Vagina (tissue), 2 donors: ENCODE results near the gene CYP11A1. TPM values are rescaled to one million over a fixed set of nuclear protein-coding genes. Genes with fewer than 3 reads are reported as not detected.

Experiments used
- DNase-seq, 2 donors: peaks; one replicate each; pipeline ENCODE4 v3.0.0-alpha.2; 2017; ENCODE audit errors: extremely low spot score in 2 of 2
- H3K27ac ChIP-seq: fragments of 200-600 bp; sonication (generic); one replicate; pipeline ENCODE4 v1.5.1; 2019
- H3K27me3 ChIP-seq: fragments of 200-600 bp; sonication (generic); one replicate; pipeline ENCODE4 v1.5.1; 2019
- H3K36me3 ChIP-seq, 2 donors: fragments of 200-600 bp; sonication (generic); one replicate each; pipeline ENCODE4 v1.5.1; 2017 to 2019
- H3K4me1 ChIP-seq: fragments of 200-600 bp; sonication (generic); one replicate; pipeline ENCODE4 v1.5.1; 2019
- H3K4me3 ChIP-seq, 2 donors: fragments of 200-600 bp; sonication (generic); 1 replicate in 1 of 2; 2 replicates in 1 of 2; pipeline ENCODE4 v1.5.1; 2016 to 2019
- H3K9me3 ChIP-seq: fragments of 200-600 bp; sonication (generic); one replicate; pipeline ENCODE4 v1.5.1; 2019
- POLR2A ChIP-seq, 2 donors: fragments of 450-650 bp; IDR thresholded peaks; one replicate each; pipeline ENCODE4 v1.6.1; 2017; ENCODE audit warnings: antibody characterized with exemption in 2 of 2, mild to moderate bottlenecking in 2 of 2, moderate library complexity in 2 of 2
- POLR2AphosphoS5 ChIP-seq, 2 donors: sonication (generic); formaldehyde crosslinking; IDR thresholded peaks; one replicate each; pipeline ENCODE4 v1.9.0; 2017; ENCODE audit warnings: antibody characterized with exemption in 2 of 2, mild to moderate bottlenecking in 2 of 2, low read depth in 1 of 2; ENCODE audit not compliant: insufficient read depth in 1 of 2
- intact Hi-C: fragments of 100-400 bp; cut with DNase I; formaldehyde crosslinking; loops from one replicate; pipeline ENCODE4 v1.15.1; 2023
- total RNA-seq: library from RNA; depleted of rRNA; stranded (reverse); fragments of >200 nt; gene quantifications from one replicate; pipeline ENCODE4 v1.2.3, GENCODE V29; 2016
- TF ChIP-seq, protein P1 (sequence below), 3 experiments: fragments of 450-650 bp in 2 of 3; fragments of 200-600 bp in 1 of 3; sonication (generic) in 1 of 3; IDR thresholded peaks; one replicate each; pipeline ENCODE4 v1.5.1; 2017 to 2019; ENCODE audit warnings: antibody characterized with exemption in 3 of 3, mild to moderate bottlenecking in 2 of 3, moderate library complexity in 2 of 3

The CYP11A1 gene
- total RNA-seq, 1 donor from 2014 or later = 8.8 TPM

GRCh38 chr15:74409225-74409624 lies 41.8 kb upstream of the CYP11A1 start:
- TF ChIP-seq, protein P1, sequence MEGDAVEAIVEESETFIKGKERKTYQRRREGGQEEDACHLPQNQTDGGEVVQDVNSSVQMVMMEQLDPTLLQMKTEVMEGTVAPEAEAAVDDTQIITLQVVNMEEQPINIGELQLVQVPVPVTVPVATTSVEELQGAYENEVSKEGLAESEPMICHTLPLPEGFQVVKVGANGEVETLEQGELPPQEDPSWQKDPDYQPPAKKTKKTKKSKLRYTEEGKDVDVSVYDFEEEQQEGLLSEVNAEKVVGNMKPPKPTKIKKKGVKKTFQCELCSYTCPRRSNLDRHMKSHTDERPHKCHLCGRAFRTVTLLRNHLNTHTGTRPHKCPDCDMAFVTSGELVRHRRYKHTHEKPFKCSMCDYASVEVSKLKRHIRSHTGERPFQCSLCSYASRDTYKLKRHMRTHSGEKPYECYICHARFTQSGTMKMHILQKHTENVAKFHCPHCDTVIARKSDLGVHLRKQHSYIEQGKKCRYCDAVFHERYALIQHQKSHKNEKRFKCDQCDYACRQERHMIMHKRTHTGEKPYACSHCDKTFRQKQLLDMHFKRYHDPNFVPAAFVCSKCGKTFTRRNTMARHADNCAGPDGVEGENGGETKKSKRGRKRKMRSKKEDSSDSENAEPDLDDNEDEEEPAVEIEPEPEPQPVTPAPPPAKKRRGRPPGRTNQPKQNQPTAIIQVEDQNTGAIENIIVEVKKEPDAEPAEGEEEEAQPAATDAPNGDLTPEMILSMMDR (IDR thresholded peaks at IDR 0.05) = no peak
- no peak for TF ChIP-seq POLR2A (IDR thresholded peaks at IDR 0.05)
- no peak for TF ChIP-seq POLR2AphosphoS5 (IDR thresholded peaks at IDR 0.05; ENCODE audit: insufficient read depth in 1 of 2, low read depth in 1 of 2)
- no peaks in the 10 kb centered on the region for H3K36me3 ChIP-seq

DNA sequence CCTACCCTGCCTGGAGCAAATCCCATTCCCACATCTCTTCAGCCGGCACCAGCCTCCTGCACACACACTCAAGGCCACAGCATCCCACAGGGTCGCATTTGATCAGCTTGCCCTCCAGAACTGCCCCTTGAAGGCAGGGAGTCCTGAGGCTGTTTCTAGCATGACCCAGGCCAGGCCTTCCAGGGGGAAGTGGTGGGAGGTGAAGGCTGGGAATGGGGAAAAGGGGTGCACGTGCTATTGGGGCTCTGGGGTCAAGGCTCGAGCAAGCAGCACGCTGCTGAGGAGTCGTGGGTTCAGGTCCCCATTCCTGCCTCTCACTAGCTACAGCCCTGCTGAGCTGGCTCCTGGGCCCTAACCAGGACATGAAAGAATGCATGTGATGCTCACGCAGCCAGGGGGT lies 41.4 kb upstream of the CYP11A1 start:
- Histone ChIP-seq H3K27me3 (no peaks in the 10 kb centered on the region), H3K9me3 (no peaks in the 10 kb centered on the region), H3K27ac (no peak overlapping the region), H3K4me3 (no peak overlapping the region), H3K36me3 (no peaks in the 10 kb centered on the region), H3K4me1 (no peaks in the 10 kb centered on the region)
- DNase-seq = no peak
- no peak for TF ChIP-seq POLR2AphosphoS5 (IDR thresholded peaks at IDR 0.05; ENCODE audit: insufficient read depth in 1 of 2, low read depth in 1 of 2)
- TF ChIP-seq POLR2A (IDR thresholded peaks at IDR 0.05) = no peak
- TF ChIP-seq, protein P1 (IDR thresholded peaks at IDR 0.05) = no peak
- intact Hi-C loops = no loop called here

More at GRCh38 chr15:74409225-74409624, 41.8 kb upstream of the CYP11A1 start:
- no peak overlapping the region for H3K27ac ChIP-seq
- intact Hi-C loops = no loop called here
- no peaks in the 10 kb centered on the region for H3K4me1 ChIP-seq
- no peaks in the 10 kb centered on the region for H3K9me3 ChIP-seq
- DNase-seq = no peak
- no peak overlapping the region for H3K4me3 ChIP-seq
- no peaks in the 10 kb centered on the region for H3K27me3 ChIP-seq

DNA sequence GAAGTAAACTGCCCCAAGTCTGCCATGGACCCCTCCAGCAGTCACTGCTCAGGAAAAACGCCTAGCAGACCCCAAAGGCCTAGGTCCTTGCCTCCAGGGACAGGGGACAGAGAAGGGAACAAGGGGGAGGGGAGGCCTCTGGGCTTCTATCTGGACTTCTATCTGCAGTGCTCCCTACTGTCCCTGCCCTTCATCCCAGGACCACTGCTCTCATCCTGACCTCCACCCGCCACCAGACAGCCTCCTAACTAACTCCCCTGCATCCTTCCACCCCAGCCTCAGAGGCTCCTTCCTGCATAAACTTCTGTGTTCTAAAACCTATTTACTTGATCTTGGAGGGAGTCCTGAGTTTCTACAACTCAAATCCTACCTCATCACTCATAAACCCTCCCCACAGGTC lies 40.9 kb upstream of the CYP11A1 start:
- no peaks in the 10 kb centered on the region for H3K36me3 ChIP-seq
- no peak overlapping the region for H3K4me3 ChIP-seq
- H3K9me3 ChIP-seq = no peaks in the 10 kb centered on the region
- intact Hi-C loops = no loop called here
- no peak overlapping the region for H3K27ac ChIP-seq
- H3K4me1 ChIP-seq = no peaks in the 10 kb centered on the region
- no peaks in the 10 kb centered on the region for H3K27me3 ChIP-seq
- DNase-seq = no peak
- TF ChIP-seq, protein P1 (IDR thresholded peaks at IDR 0.05) = no peak
- TF ChIP-seq POLR2AphosphoS5 (IDR thresholded peaks at IDR 0.05; ENCODE audit: insufficient read depth in 1 of 2, low read depth in 1 of 2) (no peak), POLR2A (IDR thresholded peaks at IDR 0.05) (no peak)

DNA sequence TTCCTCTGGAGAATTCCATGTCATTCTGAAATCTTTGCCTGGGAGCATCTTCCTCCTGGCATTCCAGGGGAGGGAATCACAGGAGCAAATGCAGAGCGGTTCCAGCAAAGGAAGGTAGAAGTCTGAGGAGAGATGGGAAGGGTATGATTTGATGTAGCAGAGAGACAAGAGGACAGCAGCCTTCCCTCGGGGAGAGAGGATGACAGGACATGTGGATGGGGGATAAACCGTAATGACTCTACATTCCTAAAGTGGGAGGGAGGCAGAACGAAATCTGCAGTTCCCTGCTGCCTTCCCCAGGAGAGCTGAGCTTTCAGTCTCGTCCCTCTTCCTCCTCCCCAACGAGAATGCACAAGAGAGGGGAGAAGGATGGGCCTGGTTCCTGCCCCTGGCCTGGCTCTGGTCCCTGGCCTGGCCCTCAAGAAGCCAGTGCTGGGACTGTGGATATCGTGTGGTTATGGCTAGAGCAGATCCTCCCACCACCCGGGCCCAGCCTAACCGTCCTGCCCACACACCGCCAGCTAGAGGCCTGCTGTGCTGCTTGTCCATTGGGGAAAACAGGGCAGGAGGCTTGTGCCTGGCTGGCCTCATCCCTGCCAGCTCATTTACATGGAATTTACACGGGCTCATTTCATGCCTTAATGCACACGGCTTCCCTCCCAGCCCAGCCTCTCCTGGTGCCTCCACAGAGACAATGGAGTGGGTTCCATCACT lies 39.7 kb upstream of the CYP11A1 start:
- Histone ChIP-seq H3K9me3 (no peaks in the 10 kb centered on the region), H3K36me3 (no peaks in the 10 kb centered on the region), H3K27ac (no peak overlapping the region), H3K4me3 (no peak overlapping the region), H3K4me1 (no peaks in the 10 kb centered on the region), H3K27me3 (no peaks in the 10 kb centered on the region)
- TF ChIP-seq POLR2A (IDR thresholded peaks at IDR 0.05) = no peak
- TF ChIP-seq, protein P1 (IDR thresholded peaks at IDR 0.05) = no peak
- no peak for TF ChIP-seq POLR2AphosphoS5 (IDR thresholded peaks at IDR 0.05; ENCODE audit: insufficient read depth in 1 of 2, low read depth in 1 of 2)
- intact Hi-C loops = no loop called here
- DNase-seq = no peak

GRCh38 chr15:74406517-74406916 lies 39.1 kb upstream of the CYP11A1 start:
- DNase-seq = no peak
- no peak overlapping the region for H3K4me3 ChIP-seq
- H3K27me3 ChIP-seq = no peaks in the 10 kb centered on the region
- no peak overlapping the region for H3K27ac ChIP-seq
- H3K36me3 ChIP-seq = no peaks in the 10 kb centered on the region
- no peaks in the 10 kb centered on the region for H3K4me1 ChIP-seq
- TF ChIP-seq POLR2A (IDR thresholded peaks at IDR 0.05) = no peak
- TF ChIP-seq, protein P1 (IDR thresholded peaks at IDR 0.05) = no peak
- no peak for TF ChIP-seq POLR2AphosphoS5 (IDR thresholded peaks at IDR 0.05; ENCODE audit: insufficient read depth in 1 of 2, low read depth in 1 of 2)
- intact Hi-C loops = no loop called here
- H3K9me3 ChIP-seq = no peaks in the 10 kb centered on the region
